Prostate gland (tissue), 2 donors: ENCODE results near the gene SV2B.

Experiments used
- POLR2A ChIP-seq: fragments of 450-650 bp; IDR thresholded peaks from one replicate; pipeline ENCODE4 v1.6.1; 2016; ENCODE audit warnings: antibody characterized with exemption, mild to moderate bottlenecking
- POLR2AphosphoS5 ChIP-seq: sonication (generic); formaldehyde crosslinking; IDR thresholded peaks from one replicate; pipeline ENCODE4 v1.6.1; 2017; ENCODE audit warnings: antibody characterized with exemption
- TF ChIP-seq, protein P1 (sequence below), 4 experiments: fragments of 200-600 bp in 2 of 4; fragments of 450-650 bp in 2 of 4; sonication (generic) in 2 of 4; IDR thresholded peaks; 1 replicate in 3 of 4; 2 replicates in 1 of 4; pipeline ENCODE4 v1.5.1; 2016 to 2019; ENCODE audit warnings: antibody characterized with exemption in 4 of 4, mild to moderate bottlenecking in 2 of 4, moderate library complexity in 2 of 4

DNA sequence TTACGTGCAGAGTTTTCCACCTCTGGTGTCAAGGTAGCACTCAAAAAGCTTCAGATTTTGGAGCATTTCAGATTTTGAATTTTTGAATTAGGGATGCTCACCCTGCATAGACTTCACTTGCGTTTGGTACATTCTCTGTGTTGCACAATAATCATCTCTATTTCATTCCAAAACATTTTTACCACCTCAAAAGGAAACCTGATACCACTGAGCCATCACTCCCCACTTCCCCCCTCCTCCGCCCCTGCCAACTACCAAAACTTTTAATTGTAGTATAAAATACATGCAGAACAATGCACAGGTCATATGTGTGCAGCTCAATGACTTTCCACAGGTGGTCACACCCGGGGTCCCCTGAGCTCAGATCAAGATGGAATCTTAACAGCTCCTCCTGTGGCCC, 208.8 kb downstream of the SV2B start:
- no peak for TF ChIP-seq POLR2AphosphoS5
- TF ChIP-seq, protein P1, sequence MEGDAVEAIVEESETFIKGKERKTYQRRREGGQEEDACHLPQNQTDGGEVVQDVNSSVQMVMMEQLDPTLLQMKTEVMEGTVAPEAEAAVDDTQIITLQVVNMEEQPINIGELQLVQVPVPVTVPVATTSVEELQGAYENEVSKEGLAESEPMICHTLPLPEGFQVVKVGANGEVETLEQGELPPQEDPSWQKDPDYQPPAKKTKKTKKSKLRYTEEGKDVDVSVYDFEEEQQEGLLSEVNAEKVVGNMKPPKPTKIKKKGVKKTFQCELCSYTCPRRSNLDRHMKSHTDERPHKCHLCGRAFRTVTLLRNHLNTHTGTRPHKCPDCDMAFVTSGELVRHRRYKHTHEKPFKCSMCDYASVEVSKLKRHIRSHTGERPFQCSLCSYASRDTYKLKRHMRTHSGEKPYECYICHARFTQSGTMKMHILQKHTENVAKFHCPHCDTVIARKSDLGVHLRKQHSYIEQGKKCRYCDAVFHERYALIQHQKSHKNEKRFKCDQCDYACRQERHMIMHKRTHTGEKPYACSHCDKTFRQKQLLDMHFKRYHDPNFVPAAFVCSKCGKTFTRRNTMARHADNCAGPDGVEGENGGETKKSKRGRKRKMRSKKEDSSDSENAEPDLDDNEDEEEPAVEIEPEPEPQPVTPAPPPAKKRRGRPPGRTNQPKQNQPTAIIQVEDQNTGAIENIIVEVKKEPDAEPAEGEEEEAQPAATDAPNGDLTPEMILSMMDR (IDR thresholded peaks at IDR 0.05) = no peak
- TF ChIP-seq POLR2A = no peak
